Measurements from ENCODE around the gene MRFAP1.

GRCh38 chr4:6649216-6649615 is 8.7 kb downstream of the MRFAP1 start:
- TF ChIP-seq MXI1 (conservative IDR thresholded peaks at IDR 0.05; ENCODE audit: poor library complexity, severe bottlenecking) (no peak), CTCF (IDR thresholded peaks at IDR 0.05; ENCODE audit: poor library complexity, severe bottlenecking) (no peak), EP300 (conservative IDR thresholded peaks at IDR 0.05; ENCODE audit: poor library complexity, severe bottlenecking) (no peak), RAD21 (conservative IDR thresholded peaks at IDR 0.05) (no peak), POLR2AphosphoS5 (IDR thresholded peaks at IDR 0.05) (no peak), SMC3 (conservative IDR thresholded peaks at IDR 0.05; ENCODE audit: poor library complexity) (no peak), REST (IDR thresholded peaks at IDR 0.05; ENCODE audit: borderline replicate concordance) (no peak), EZH2 (IDR thresholded peaks at IDR 0.05; ENCODE audit: borderline replicate concordance, insufficient read depth, low read length, poor library complexity, severe bottlenecking) (no peak)

Data from neural cell (in vitro differentiated cells).